ENCODE data around the gene COL5A2.

The COL5A2 gene

GRCh38 chr2:188997263-188997662 is 182.3 kb downstream of the COL5A2 start:
- DNase-seq (ENCODE audit: low read depth): no peak

DNA sequence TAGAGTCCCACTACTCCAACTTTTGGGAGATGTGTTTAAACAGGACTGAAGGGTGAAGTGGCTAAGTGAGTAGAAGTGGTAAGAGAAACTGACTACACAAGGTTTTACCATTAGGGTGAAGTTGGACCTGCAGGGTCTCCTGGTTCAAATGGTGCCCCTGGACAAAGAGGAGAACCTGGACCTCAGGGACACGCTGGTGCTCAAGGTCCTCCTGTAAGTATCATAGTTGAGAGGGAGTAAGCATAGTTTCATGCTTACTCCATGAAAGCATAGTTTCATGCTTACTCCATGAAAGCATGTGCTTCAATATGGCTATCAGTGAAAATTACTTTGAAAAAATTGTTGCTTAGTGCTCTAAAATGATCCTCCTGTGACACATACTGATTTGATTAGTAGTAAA is 186.3 kb downstream of the COL5A2 start:
- DNase-seq (ENCODE audit: low read depth): no peak

DNA sequence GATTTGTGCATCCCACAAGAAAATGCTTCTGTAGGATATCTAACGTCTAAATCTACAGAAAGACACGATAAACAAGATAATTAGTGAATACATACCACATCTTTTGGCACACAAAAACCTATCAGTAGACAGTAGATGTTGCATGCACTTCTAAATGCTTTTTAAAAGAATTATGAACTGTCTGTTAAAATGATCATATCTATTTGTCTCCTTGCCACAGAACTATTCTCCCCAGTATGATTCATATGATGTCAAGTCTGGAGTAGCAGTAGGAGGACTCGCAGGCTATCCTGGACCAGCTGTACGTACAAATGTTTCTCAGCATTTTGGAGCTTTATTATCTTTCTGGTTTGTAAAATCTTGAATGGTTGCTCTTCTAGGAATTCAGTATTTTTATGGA is 192.7 kb downstream of the COL5A2 start:
- no peak for DNase-seq (ENCODE audit: low read depth)

DNA sequence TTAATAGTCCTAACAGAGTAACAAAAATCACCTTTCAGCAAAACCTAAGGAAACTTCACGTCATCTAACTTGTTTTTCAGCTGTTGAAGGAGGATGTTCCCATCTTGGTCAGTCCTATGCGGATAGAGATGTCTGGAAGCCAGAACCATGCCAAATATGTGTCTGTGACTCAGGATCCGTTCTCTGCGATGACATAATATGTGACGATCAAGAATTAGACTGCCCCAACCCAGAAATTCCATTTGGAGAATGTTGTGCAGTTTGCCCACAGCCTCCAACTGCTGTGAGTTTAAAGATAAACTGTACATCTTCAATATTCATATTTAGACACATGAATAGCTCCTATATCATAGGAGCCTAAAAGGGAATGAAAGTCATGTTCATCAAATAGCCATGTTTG is 194.9 kb downstream of the COL5A2 start:
- peak; percentile 84 for DNase-seq (ENCODE audit: low read depth)

DNA sequence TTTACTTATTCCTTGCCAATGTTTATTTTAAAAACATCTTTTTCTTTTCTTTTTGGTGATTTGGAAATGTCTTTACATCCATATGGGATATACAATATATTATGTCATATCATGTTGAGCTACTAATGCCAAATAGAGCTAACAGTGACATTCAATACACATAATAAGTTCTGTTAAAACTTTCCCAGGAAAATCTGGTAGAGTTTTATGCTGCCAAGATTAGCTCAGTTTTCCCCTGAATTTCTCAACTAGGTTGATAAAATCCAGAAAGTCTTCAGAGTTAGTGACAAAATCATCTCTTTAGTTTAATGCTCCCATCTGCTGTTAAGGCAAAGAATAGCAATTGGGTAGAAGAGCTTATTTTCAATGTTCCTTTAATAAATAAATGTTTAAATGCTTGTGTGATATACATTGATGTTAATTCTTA is 195.5 kb downstream of the COL5A2 start:
- DNase-seq (ENCODE audit: low read depth): peak; percentile 60

- peak; percentile 57 for DNase-seq (ENCODE audit: low read depth)
Observed at GRCh38 chr2:188983427-188984064, 196.0 kb downstream of the COL5A2 start.

All from GM04504 (cell line).